Smooth muscle cell (in vitro differentiated cells): ENCODE results near the gene USP9Y. TPM values are rescaled to one million over a fixed set of nuclear protein-coding genes. Genes with fewer than 3 reads are reported as not detected.

Source experiments
- DNase-seq: peaks from one replicate; lab custom pipeline; 2025; ENCODE audit not compliant: unreplicated experiment; lab: John Stamatoyannopoulos, UW
- H2AFZ ChIP-seq: fragments of 200-600 bp; sonication (generic); 2 replicates; pipeline ENCODE4 v1.6.0; 2016; ENCODE audit warnings: antibody characterized with exemption, low read depth, mild to moderate bottlenecking
- H3F3A ChIP-seq: fragments of 200-600 bp; sonication (generic); 2 replicates; pipeline ENCODE4 v1.6.0; 2017; ENCODE audit warnings: antibody characterized with exemption, low read depth
- H3K27ac ChIP-seq: fragments of 200-600 bp; sonication (generic); 2 replicates; pipeline ENCODE4 v1.5.1; 2016; ENCODE audit warnings: low read depth, mild to moderate bottlenecking
- H3K27me3 ChIP-seq: fragments of 200-600 bp; sonication (generic); 2 replicates; pipeline ENCODE4 v1.6.1; 2016; ENCODE audit warnings: low read depth, mild to moderate bottlenecking
- H3K36me3 ChIP-seq: fragments of 200-600 bp; sonication (generic); 2 replicates; pipeline ENCODE4 v1.5.1; 2016; ENCODE audit warnings: low read depth
- H3K4me1 ChIP-seq: fragments of 200-600 bp; sonication (generic); 2 replicates; pipeline ENCODE4 v1.5.1; 2016; ENCODE audit warnings: low read depth
- H3K4me2 ChIP-seq: fragments of 200-600 bp; sonication (generic); 2 replicates; pipeline ENCODE4 v1.6.0; 2016; ENCODE audit warnings: mild to moderate bottlenecking
- H3K4me3 ChIP-seq: fragments of 200-600 bp; sonication (generic); 2 replicates; pipeline ENCODE4 v1.5.1; 2016; ENCODE audit warnings: mild to moderate bottlenecking
- H3K79me2 ChIP-seq: fragments of 200-600 bp; sonication (generic); 2 replicates; pipeline ENCODE4 v1.6.0; 2016; ENCODE audit warnings: low read depth, mild to moderate bottlenecking
- H3K9ac ChIP-seq: fragments of 200-600 bp; sonication (generic); 2 replicates; pipeline ENCODE4 v1.6.0; 2016; ENCODE audit warnings: low read depth
- H3K9me3 ChIP-seq: fragments of 200-600 bp; sonication (generic); replicated peaks from 2 replicates; pipeline ENCODE4 v1.5.1; 2016; ENCODE audit warnings: low read depth
- H4K20me1 ChIP-seq: fragments of 200-600 bp; sonication (generic); 2 replicates; pipeline ENCODE4 v1.6.0; 2016; ENCODE audit warnings: low read depth
- CTCF ChIP-seq: fragments of 200-600 bp; sonication (generic); IDR thresholded peaks from 2 replicates; pipeline ENCODE4 v1.5.1; 2017; ENCODE audit warnings: borderline replicate concordance, mild to moderate bottlenecking, antibody characterized with exemption; ENCODE audit not compliant: insufficient read depth, poor library complexity, severe bottlenecking
- WGBS: methylation state at CpG from one replicate; pipeline ENCODE4 v1.1.7; 2016; ENCODE audit warnings: low lambda C conversion rate; 5-methylcytosine and 5-hydroxymethylcytosine counted together
- polyA plus RNA-seq: library from polyadenylated mRNA; unstranded; fragments of >200 nt; fragmentation: Nextera tagmentation; extraction: Ambion mirVana; gene quantifications from 2 replicates; pipeline ENCODE4 v1.2.1, GENCODE V29; 2016
- total RNA-seq: library from RNA; depleted of rRNA; stranded (reverse); fragments of >200 nt; gene quantifications from 2 replicates; pipeline ENCODE4 v1.2.3, GENCODE V29; 2014

The USP9Y gene
- total and polyA plus RNA-seq, 2 experiments from 2014 or later: not detected

GRCh38 chrY:12793999-12794398 lies 93.0 kb downstream of the USP9Y start:
- Histone ChIP-seq H3K4me2 (no peak overlapping the region), H3K9ac (no peak overlapping the region), H3K79me2 (no peaks in the 10 kb centered on the region), H3F3A (no peaks in the 10 kb centered on the region), H3K9me3 (no peaks in the 10 kb centered on the region), H3K4me1 (no peaks in the 10 kb centered on the region), H3K27ac (no peak overlapping the region), H3K4me3 (no peak overlapping the region), H3K36me3 (no peaks in the 10 kb centered on the region), H3K27me3 (no peaks in the 10 kb centered on the region), H4K20me1 (no peaks in the 10 kb centered on the region), H2AFZ (no peak overlapping the region)
- DNase-seq: no peak
- no CpG with 5 or more reads among the region's 1 CpG for WGBS
- TF ChIP-seq CTCF: no peak

- Histone ChIP-seq H4K20me1 (no peaks in the 10 kb centered on the region), H3K9ac (no peak overlapping the region), H3K27me3 (no peaks in the 10 kb centered on the region), H3F3A (no peaks in the 10 kb centered on the region), H3K4me1 (no peaks in the 10 kb centered on the region), H3K9me3 (no peaks in the 10 kb centered on the region), H3K4me2 (no peak overlapping the region), H3K79me2 (no peaks in the 10 kb centered on the region), H2AFZ (no peak overlapping the region), H3K4me3 (no peak overlapping the region), H3K27ac (no peak overlapping the region), H3K36me3 (no peaks in the 10 kb centered on the region)
- no peak for DNase-seq
- no CpG with 5 or more reads among the region's 1 CpG for WGBS
- TF ChIP-seq CTCF: no peak
Observed at GRCh38 chrY:12808046-12808445, 107.0 kb downstream of the USP9Y start.

GRCh38 chrY:12809034-12809433 lies 108.0 kb downstream of the USP9Y start:
- Histone ChIP-seq H3K27me3 (no peaks in the 10 kb centered on the region), H3K79me2 (no peaks in the 10 kb centered on the region), H3K4me2 (no peak overlapping the region), H3F3A (no peaks in the 10 kb centered on the region), H3K9me3 (no peaks in the 10 kb centered on the region), H3K9ac (no peak overlapping the region), H4K20me1 (no peaks in the 10 kb centered on the region), H3K4me1 (no peaks in the 10 kb centered on the region), H3K27ac (no peak overlapping the region), H3K36me3 (no peaks in the 10 kb centered on the region), H2AFZ (no peak overlapping the region), H3K4me3 (no peak overlapping the region)
- no peak for DNase-seq
- no CpG with 5 or more reads among the region's 3 CpGs for WGBS
- no peak for TF ChIP-seq CTCF

- Histone ChIP-seq H4K20me1 (no peaks in the 10 kb centered on the region), H3K4me2 (no peak overlapping the region), H3K27me3 (no peaks in the 10 kb centered on the region), H3K9me3 (no peaks in the 10 kb centered on the region), H3K27ac (no peak overlapping the region), H3K4me3 (no peak overlapping the region), H3K9ac (no peak overlapping the region), H3K36me3 (no peaks in the 10 kb centered on the region), H2AFZ (no peak overlapping the region), H3K79me2 (no peaks in the 10 kb centered on the region), H3K4me1 (no peaks in the 10 kb centered on the region), H3F3A (no peaks in the 10 kb centered on the region)
- DNase-seq: no peak
- no peak for TF ChIP-seq CTCF
- no CpG with 5 or more reads among the region's 1 CpG for whole genome bisulfite sequencing
Observed at GRCh38 chrY:12823408-12823807, 122.4 kb downstream of the USP9Y start.
